ENCODE results near the gene CDH2. TPM values are rescaled to one million over a fixed set of nuclear protein-coding genes. Genes with fewer than 3 reads are reported as not detected.

Gene CDH2
- polyA plus RNA-seq, 1 donor: 3.1 TPM

DNA sequence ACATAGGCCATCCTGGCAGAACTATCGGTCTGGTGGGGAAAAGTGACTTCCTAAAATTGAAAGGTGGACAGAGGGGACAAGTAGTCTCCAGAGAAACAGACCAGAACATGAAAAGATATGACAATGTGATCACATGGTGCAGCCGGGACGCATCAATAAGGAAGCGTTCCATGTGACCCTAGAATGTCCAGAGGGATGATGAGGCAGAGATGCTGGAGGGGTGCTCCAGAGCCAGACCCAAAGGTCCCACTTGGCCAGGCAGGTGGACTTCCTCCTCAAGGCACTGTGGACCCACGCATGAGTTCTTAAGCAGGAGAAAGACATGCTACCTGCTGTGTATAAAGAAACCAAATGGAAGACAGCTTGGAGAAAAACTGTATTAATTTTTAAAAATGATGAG, 50.2 kb downstream of the CDH2 start:
- no peak for DNase-seq

DNA sequence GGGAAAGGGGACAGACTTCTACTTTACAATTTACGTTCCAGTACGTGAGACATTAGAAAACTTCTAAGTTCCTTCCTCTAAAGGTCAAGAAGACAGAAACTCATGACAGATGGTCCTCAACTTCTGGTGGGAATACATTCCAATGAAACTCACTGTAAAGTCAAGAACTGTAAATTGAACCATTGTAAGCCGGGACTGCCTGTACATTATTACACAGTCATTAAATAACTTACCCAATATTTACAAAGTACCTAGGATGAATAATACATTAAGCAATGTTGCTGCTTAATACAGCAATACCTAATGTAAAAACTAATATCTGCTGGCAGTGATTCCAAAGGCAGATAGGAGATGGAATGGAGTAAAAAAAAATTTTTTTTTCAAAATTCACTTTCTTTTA, 51.9 kb downstream of the CDH2 start:
- DNase-seq: no peak

DNA sequence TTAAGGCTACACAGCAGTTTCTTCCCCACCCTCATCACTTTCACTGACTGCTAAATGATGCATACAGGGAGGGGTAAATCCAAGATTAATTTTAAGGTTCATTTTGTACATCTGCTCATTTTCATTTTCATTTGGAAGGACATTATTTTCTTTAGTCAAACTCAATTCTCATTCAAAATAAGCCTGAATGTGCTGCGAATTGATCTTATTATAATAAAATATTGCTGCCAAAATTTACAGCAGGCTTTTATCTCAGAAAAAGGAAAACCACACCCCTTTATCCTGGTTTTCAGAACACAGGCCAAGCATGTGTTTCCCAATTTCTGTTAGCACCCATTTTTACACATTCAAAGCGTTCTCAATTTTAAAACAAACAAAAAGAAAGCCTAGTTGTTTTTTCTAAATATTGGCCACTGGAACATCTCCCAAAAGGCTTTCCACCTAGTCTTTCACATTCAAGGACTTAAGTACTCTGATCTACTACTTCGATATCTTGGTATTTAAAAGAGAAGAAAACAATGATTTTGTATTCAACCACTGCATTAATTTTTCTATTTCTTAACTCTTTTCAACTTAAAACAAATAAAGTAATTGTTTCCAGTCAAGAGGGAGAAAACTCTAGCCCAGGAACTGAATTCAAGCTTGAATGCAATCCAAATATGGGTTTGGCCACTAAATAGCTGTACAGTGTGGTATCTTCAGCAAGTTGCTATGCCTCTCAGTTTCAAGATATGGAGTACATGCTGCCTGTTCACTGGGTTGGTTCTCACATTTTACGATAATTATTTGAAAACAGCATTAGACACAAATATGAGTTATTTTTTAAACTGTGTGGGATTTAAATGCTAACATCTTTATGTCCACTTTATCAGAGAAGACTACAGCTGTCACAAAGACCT, 52.5 kb downstream of the CDH2 start:
- DNase-seq: no peak

DNA sequence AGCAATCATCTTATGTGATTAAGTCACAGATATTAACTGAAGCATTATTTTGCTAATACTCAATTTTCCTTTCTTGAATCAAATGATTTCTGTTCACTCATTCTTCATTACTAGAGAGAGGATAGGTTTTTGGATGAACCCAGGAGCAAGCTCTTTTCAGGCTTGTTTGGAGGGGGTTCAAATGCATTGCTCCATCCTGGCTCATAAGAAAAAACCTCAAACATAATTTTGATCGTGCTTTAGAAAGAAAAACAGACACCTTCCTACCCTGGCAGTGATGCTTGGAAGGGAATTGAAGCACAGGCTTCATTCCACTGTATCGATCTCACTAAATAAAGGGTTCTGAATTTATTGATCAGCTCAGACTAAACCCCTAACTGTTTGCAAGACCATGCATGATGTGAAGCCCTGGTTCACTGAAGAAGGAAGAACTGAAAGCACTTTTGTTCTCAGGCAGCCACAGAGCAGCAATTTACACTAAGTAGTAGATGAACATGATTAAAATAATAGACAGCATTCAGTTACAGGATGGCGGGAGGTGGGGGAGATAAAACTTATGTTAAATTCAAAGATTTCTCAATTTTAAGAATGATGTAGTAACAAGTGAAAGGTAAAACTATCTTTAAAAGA, 53.4 kb downstream of the CDH2 start:
- no peak for DNase-seq

DNA sequence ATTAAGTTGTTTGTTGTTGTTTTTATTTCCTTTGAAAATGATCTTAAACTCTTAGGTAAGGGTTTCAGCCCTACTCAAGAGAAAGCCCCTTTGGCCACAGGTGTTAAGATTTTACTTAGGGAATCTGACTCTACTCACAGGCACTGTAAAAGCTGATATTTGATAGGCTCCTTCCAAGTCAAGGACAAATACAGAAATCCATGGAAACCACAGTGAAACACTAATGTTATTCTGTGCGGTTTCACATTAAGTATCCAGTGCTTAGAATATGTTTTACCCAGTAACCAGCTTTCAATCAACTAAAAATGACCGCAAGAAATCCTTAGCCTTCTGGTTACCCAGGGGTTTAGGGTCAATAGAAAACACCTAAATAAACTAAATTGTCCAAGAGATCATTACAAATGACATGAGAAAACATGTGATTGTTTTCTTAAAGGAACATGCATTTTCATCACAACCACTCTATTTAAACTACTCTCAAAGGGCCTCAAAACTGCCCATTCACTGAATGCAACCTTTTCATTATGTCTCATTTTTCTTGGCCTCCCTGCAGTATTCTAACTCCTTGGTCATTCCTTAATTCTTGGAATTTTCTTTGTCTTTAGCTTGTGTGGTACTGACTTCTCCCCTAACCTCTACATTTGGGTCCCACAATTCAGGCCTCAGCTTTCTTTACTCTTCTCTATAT, 56.0 kb downstream of the CDH2 start:
- no peak for DNase-seq

DNA sequence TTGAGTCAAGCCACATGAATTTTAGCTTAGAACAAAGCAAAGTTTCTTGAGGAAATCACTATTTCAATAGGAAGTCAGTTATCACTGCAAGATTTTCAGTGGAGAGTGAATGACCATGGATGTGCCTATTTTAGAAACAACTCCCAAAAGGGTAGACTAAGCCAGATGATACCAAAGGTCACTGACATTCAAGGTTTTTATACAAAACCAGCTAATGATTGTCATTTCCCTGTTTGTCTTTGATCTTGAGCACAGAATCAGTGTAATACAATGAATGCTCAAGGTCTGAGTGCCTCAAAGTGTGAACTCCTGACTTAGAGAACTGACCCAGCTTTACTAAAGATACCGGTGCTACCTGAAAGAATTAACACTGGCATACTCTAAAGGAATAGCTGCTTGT, 60.5 kb downstream of the CDH2 start:
- DNase-seq: no peak

DNA sequence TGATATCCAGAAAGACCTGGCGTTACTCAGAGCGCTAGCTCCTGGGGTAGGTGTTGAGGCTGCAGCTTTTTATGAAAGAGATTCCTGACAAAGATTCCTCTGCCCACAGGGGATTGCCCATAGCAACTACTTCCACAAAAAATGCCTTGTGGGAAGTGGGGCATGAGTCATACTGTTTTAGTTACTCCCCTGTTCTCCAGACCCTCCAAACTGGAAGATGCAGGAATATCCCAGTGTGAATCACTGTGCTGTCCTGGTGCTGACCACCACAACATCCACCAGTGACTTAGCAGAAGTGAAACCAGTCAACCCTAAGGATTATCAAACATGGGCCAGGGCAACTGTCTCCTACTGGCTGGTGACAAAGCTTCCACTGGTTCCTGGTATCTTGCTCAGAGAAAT, 61.8 kb downstream of the CDH2 start:
- no peak for DNase-seq

DNA sequence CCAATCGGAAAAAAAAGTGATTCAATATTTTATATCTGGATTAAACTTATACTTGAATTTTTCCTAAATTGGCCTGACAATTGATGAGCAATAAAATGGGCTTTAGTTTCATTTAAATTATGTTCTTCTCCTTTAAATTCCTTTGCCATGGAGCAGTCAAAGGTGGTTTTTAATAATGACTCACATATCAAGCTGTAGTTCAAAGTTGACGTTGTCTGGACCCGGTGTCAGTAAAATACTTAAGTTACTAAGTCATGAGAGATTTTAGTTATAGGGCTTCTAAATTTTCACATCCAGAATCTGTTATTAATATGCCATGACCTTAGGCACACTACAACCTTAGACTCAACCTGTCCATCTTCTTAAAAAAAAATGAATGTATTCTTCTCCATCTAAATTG, 62.5 kb downstream of the CDH2 start:
- DNase-seq: no peak

DNA sequence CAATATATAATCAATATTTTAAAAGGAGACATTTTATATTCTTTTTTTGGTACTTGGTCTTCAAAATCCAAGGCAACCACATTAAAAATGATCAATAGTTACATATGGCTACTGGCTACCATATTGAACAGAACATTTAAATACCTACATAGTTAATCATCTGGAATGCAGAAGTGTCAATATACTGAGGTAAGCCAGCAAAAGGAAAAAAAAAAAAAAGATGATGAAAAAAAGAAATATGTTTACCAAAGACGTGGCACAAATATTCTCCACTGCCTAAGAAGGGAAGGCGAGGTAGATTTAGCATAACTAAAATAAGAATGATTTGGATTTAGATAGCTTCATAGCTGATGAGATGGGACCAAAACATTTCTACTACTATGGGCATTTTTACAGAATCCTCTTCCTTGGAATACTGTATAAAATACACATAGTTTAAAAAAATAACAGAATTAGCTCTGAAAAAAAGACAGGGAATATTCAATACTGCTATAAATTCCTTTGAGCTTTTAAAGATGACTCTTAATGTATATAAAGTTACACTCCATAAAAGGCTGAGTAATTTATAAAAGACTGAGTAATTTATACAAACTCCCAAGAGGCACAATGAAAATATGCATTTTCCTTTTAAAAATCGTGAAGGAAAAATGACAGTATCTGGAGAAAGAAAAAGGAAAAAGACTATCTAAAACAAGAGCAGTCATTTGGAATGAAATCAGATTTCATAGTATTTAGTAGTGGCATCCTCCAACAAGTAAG, 63.5 kb downstream of the CDH2 start:
- DNase-seq: no peak

DNA sequence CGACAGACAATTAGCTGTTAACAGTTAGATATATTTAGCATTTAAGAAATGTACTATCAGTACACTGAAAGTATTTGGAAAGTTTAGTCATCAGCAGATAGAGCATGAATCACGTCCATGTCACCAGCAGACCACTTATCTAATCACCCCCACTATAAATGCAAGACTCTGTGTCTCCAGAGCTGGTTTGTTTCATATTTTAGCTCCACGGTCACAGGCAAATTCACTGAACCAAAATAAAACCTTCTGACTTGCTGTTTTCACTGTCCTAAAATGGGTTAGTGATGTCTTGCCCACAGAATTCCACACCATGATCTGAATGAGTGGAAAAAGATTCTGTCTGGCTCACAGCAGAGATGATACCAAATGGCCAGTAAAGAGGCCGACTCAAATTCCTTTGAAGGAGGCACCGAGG, 64.9 kb downstream of the CDH2 start:
- no peak for DNase-seq

DNA sequence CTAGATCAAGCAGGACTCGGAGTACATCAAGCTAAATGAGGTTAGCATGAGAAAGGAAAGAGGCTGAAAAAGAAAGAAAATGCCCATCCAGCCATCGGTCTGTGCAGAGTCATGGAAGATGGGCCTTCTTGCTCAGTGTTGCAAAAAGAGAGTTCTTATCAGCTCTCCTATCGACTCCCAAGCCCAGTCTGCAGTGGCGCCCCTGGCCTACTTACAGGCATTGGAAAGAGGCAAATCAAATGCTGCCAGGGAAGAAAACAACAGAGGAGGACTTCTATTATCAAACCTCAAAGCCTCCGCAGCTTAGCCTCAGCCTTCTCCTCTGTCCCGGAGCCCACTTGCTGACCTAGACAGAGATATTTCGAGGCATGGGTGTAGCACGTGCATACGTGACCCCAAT, 66.0 kb downstream of the CDH2 start:
- DNase-seq: no peak

DNA sequence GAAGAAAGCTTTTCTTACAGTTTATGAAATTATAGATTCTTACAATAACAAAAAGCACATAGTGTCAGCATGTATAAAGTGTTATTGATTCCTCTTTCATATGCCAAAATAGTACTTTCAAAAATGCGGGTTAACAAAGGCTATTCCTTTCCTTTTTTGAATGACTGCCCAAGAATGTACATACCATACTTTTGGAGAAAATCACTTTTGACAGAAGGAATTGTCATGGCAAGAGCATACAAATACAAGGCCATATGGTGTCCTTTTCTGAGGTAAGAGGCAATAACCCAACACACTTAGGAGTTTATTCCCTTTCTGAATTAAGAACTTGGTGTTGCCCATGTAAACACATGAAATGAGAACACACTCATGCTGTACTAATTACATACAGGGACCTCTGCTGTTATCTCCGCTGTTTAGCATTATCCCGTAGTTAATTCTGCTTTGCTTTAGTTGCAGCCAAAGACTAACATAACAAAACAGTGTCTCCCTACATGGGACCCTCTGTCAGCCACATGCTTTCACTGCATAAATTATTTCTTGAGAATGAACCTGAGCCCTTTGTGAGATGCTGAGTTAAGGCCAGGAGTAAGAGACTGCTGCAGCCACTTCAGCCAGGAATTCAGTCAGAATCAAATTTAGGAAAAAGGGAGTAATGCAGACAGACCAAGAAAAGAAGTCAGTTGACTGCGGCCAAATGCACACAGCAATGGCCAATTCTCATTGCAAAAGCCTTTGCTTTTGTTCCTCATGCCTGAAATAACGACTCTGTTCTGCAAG, 67.0 kb downstream of the CDH2 start:
- DNase-seq: peak; percentile 66

DNA sequence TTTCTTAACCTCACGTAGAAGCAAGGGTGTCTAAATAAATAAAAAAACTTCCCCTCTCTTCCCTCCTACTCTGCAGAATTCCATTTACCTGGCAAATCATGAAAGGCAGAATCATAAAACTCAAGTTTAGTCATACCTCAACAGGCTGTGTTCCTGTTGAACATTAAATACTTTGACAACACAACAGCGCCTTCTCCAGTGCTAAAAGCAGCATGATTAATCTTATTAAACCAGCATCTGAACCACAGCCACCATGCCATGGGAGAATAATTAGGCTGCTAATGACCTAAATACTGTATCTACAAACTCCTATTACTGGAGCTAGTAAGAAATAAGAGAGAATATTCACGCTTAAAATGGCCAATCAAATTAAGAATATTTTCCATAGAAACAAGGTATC, 68.1 kb downstream of the CDH2 start:
- DNase-seq: no peak

DNA sequence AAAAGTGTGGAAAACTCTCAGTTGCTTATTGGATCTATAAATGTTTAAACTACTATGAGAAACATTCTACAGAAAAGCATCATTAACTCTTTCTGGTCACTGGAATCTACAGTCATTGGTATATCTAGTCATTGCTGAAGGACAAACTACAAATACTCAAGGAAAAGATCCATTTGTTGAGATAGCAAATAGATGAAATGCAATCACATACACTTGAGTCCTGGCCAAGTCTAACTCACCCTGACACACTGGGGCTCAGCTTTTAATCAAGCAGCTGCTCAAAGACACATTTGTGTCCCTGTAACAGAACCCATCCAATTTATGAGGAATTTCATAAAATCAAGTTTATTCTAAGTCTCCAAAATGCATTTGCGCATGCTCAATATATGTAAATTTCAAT, 68.7 kb downstream of the CDH2 start:
- no peak for DNase-seq

DNA sequence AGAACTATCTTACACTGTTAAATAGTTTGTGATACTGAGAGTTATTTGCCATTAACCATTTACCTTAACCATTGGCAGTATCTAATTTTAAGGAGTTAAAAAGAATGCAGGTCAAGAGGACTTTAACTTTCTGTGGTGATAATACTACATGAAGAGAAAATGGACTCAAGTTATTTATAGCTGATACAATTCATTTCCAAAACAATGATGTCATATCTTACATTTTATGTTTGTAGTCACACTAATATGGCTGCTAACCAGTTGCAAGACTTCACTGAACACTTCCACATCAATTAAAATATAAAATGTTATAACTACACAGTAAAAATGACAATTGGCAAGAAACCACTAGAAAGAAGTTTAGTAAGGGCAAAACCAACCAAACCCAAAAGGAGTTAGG, 77.7 kb downstream of the CDH2 start:
- DNase-seq: no peak

DNA sequence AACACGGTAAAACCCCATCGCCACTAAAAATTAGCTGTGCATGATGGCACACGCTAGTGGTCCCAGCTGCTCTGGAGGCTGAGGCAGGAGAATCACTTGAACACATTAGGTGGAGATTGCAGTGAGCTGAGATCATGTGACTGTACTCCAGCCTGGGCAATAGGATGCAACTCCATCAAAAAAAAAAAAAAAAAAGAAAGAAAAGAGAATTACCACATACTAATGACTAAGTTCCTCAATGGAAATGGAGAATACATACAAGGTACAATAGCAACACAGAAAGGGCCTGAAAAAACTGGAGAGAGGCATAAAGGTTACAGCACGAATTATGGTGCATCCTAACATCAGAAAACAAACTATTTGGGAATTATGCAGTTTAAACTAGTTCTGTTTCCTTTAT, 81.3 kb downstream of the CDH2 start:
- DNase-seq: no peak

DNA sequence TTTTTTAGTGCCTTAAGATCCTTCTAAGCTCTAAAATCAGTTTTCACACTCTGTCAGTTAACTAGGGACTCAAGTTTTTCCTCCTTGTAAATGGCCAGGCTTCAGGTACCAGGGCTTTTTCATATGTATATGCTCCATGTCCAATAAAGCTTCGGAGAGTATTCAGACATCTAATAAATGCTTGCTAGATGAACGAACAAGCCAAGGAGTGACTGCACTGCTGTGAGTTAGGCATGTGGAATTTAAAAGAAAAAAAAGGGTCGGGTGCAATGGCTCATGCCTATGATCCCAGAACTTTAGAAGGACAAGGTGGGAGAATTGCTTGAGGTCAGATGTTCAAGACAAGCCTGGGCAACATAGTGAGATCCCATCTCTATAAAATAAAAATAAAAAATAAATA, 81.9 kb downstream of the CDH2 start:
- DNase-seq: no peak

DNA sequence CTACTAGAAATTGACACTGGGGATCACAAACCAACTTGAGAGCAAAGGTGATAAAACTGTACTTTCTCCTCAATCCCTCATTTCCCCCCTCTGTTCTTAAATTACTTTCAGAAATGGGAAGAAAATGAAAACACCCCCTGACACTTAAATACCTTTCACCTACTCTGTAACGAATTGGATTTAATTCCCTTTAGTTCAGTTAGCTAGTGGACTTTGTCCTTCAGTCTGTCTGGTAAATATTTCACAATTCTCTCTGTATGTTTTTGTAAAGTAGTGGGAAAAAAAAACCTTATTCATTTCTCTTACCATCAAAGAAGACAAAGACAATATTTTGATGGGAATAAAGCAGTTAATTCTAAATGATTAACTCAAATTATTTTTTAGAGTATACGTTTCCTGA, 85.7 kb downstream of the CDH2 start:
- DNase-seq: no peak

DNA sequence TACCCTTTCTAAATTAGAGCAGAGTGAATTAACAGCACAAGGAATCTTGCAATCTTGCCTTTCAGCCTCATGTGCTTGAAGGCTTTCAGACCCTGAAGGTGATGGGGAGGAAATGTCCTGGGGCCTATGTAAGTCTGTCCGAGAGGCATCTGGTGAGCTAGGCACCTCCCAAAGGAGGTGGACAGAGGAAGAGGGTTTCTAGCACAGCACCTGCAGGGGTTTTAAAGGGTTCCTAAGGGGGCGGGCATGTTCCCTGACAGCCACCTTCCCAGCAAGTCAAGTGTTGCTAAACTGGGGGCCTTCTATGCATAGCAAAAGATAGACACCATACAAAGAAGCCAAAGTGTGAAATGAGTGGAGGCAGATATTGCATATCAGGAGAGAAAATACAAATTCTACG, 88.5 kb downstream of the CDH2 start:
- no peak for DNase-seq

DNA sequence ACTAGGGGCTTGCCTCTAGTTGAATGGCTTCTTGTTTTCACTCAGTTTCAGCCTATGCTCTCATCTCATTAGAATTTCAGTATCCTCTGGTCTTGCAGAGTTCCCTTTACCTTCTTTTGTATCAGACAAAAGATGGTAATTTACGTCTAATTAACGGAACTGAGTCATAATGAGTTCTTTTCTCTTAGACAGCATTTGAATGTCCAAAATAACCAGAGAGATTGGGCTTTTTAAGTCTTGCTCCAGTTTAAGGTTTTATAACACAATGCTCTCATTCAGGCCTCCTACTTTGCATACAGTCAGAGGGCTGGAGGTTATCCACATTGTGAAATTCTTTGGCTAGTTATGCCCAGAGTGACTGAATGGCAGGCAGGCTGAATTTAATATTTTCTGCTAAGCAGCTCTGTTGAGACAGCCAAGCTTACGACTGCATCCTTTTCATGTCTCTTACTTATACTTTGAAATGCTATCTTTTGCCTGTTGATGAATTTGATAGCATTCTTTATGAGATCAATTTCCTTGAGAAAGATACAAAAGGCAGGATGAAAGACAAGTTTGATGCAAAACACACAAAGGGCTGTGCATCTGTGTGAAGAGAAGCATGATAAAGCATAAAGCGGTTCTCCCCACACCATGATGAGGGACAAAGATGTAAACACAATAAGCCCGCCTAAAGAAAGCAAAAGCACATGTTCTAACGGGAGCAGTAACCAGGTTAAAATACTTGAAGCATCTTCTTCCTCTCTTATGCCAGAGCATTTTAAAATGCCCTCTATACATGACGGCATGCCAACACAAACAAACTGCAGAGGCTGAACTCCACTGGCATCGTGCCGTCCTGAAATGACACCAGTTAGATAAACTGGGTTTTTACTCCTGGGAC, 90.0 kb downstream of the CDH2 start:
- DNase-seq: peak; percentile 42

DNA sequence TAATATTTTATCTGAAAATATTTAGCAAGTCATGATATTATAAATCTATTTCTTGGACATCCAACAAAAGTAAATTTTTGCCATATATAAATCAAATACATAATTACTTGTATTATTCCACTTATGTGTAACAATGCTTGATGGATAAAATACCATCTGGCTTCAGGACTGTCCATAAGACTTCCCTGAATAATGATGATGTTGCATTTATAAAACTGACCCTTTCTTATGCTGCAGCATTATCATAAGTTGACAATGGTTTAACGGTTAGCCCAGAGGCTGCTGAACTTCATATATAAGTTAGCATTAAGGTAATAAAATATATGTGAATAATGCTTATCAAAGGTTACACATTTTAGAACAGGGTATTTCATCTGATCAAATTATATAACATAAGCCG, 95.4 kb downstream of the CDH2 start:
- DNase-seq: no peak

All from hindlimb muscle (tissue), 1 donor.